ENCODE data around the gene HNRNPA3.
A peak's percentile ranks its signal among the peaks of the same experiment; 100 is the strongest.
"Not testable (repeated sequence)": the region's sequence is repeated elsewhere in the genome, so short reads cannot be mapped to it uniquely, and the experiment has no call there.

Gene HNRNPA3

DNA sequence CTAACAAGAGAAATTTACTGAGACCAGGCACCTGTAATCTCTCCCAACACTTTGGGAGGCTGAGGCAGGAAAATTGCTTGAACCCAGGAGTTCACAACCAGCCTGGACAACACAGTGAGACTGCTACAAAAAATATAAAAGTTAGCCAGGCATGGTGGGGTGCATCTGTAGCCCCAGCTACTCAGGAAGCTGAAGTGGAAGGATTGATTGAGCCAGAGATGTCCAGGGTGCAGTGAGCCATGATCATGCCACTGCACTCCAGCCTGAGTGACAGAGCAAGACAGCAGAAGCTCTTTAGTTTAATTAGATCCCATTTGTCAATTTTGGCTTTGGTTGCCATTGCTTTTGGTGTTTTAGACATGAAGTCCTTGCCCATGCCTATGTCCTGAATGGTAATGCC, 32.9 kb upstream of the HNRNPA3 start:
- H3K27ac Mint-ChIP-seq; H3K4me3 Mint-ChIP-seq; H3K36me3 Mint-ChIP-seq; ATAC-seq (ENCODE audit: low read depth); DNase-seq (ENCODE audit: low spot score in 2 of 2); H3K4me1 Mint-ChIP-seq; H3K9me3 Mint-ChIP-seq; H3K27me3 Mint-ChIP-seq: not testable (repeated sequence)

DNA sequence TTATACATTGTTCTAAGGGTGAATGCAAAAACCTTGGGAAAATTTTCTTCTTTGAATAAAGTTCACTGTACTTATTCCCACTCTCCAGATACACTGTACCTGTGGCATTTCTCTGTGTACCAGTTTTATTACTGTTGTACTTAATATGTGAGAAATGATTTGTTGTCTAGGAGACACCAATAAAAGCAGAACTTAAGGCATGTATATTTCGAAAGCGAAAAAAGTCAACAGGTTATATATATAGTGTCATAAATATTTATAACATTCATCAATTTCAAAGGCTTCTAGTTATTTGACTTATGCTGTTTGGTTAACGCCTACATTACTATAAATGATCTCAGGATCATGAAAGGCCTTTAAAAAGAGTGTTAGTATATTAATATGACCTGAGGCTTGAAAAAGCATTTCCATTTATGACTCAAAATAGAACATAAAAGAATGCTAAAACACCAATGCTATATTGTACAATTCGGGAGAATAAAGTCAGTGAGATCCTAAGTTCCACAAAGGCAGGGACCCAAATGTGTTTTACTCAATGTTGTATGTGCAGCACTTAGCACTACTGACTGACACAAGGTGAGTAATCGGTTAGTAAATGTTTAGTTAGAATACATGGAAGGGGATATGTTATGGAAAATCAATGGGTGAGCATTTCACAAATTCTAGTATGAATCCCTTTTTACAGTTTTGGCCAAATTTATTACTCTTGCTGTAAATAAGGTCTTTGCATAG, 32.2 kb upstream of the HNRNPA3 start:
- no peaks in the 10 kb centered on the region for H3K9me3 Mint-ChIP-seq
- DNase-seq (ENCODE audit: low spot score in 2 of 2) = no peak
- H3K4me3 Mint-ChIP-seq = no peak overlapping the region
- no peak for ATAC-seq (ENCODE audit: low read depth)
- H3K4me1 Mint-ChIP-seq = no peaks in the 10 kb centered on the region
- no peaks in the 10 kb centered on the region for H3K36me3 Mint-ChIP-seq
- H3K27me3 Mint-ChIP-seq = peaks cover 3% of the 10 kb centered on the region
- no peak overlapping the region for H3K27ac Mint-ChIP-seq

DNA sequence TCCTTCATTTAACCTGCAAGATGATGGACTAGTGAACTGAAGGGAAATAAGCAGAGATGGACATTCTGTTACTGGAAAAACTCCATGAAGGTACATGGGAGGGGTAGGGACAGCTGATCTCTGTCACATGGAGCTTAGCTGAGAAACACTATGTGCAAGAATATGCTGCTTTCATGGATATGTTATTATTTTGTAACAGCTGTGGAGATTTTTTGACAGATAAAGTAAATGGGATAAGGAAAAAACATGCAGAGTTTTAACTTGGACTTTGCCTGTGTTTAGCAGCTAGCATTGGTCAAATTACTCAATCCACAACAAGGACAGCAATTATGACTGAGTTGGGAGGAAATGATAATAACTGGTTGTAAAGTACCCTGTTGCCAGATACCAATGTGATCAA, 28.7 kb upstream of the HNRNPA3 start:
- H3K4me3 Mint-ChIP-seq = no peak overlapping the region

DNA sequence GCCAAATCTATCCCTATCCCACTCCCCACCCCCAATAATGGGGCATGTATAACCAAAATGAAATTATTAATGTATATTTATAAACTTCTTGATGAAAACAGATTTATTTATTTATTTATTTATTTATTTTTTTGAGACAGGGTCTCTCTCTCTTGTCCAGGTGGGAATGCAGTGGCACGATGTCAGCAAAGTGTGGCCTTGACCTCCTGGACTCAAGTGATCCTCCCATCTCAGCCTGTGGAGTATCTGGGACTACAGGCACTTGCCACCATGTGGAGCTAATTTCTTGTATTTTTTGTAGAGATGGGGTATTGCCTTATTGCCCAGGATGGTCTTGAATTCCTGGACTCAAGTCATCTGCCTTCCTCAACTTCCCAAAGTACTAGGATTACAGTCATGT, 28.0 kb upstream of the HNRNPA3 start:
- H3K36me3 Mint-ChIP-seq = no peaks in the 10 kb centered on the region
- ATAC-seq (ENCODE audit: low read depth) = no peak

More for the DNA sequence above, 28.7 kb upstream of the HNRNPA3 start:
- no peak for DNase-seq (ENCODE audit: low spot score in 2 of 2)
- Mint-ChIP-seq H3K36me3 (no peaks in the 10 kb centered on the region), H3K27ac (no peak overlapping the region), H3K27me3 (peaks cover 3% of the 10 kb centered on the region), H3K9me3 (no peaks in the 10 kb centered on the region), H3K4me1 (no peaks in the 10 kb centered on the region)
- no peak for ATAC-seq (ENCODE audit: low read depth)

DNA sequence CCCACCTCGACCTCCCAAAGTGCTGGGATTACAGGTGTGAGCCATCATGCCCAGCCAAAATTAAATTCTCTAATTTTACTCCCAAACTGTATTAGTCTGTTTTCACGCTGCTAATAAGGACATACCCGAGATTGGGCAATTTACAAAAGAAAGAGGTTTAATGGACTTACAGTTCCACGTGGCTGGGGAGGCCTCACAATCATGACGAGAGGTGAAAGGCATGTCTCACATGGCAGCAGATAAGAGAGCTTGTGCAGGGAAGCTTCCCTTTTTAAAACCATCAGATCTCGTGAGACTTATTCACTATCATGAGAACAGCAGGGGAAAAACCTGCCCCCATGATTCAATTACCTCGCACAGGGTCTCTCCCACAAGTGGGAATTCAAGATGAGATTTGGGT, 26.6 kb upstream of the HNRNPA3 start:
- not testable (repeated sequence) for H3K27ac Mint-ChIP-seq; H3K4me1 Mint-ChIP-seq; H3K36me3 Mint-ChIP-seq; ATAC-seq (ENCODE audit: low read depth); H3K27me3 Mint-ChIP-seq; H3K9me3 Mint-ChIP-seq; H3K4me3 Mint-ChIP-seq; DNase-seq (ENCODE audit: low spot score in 2 of 2)

More for the DNA sequence above, 28.0 kb upstream of the HNRNPA3 start:
- H3K27ac Mint-ChIP-seq = no peak overlapping the region
- no peak overlapping the region for H3K4me3 Mint-ChIP-seq
- no peaks in the 10 kb centered on the region for H3K9me3 Mint-ChIP-seq
- DNase-seq (ENCODE audit: low spot score in 2 of 2) = no peak
- peaks cover 3% of the 10 kb centered on the region for H3K27me3 Mint-ChIP-seq
- no peaks in the 10 kb centered on the region for H3K4me1 Mint-ChIP-seq

DNA sequence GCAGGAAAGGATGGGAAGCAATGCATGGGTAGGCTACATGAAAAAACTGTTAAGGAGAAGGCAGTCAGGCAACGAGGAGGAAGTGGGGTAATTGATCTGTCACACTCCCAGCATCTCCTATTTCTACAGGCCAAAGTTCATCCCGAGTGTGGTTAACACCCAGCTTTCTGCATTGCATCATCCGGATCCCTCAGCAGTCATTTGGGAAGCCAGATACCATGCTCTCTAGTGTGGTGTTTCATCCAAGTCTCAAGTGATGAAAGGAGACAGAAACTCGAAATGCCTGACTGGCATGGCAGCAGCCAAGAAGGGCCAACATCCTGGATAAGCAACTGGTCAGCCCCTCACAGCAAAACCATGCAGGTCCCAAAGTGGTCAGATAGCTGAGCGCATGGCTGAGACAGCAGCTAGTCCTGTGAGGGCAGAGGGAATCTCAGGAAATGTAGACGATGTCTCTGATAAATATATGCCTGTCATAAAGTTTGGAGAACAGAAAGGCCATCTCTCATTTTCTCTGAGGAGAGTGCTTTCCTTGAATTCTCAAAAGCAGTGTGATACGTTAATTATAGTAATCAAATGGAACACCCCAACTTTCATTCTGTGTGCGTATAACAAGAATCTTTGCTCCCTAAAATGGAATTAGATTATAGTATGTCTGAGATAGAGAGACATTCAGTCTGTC, 24.8 kb upstream of the HNRNPA3 start:
- Mint-ChIP-seq H3K27me3 (no peaks in the 10 kb centered on the region), H3K9me3 (no peaks in the 10 kb centered on the region), H3K36me3 (no peaks in the 10 kb centered on the region), H3K4me1 (no peaks in the 10 kb centered on the region), H3K4me3 (no peak overlapping the region), H3K27ac (no peak overlapping the region)
- no peak for ATAC-seq (ENCODE audit: low read depth)
- no peak for DNase-seq (ENCODE audit: low spot score in 2 of 2)

DNA sequence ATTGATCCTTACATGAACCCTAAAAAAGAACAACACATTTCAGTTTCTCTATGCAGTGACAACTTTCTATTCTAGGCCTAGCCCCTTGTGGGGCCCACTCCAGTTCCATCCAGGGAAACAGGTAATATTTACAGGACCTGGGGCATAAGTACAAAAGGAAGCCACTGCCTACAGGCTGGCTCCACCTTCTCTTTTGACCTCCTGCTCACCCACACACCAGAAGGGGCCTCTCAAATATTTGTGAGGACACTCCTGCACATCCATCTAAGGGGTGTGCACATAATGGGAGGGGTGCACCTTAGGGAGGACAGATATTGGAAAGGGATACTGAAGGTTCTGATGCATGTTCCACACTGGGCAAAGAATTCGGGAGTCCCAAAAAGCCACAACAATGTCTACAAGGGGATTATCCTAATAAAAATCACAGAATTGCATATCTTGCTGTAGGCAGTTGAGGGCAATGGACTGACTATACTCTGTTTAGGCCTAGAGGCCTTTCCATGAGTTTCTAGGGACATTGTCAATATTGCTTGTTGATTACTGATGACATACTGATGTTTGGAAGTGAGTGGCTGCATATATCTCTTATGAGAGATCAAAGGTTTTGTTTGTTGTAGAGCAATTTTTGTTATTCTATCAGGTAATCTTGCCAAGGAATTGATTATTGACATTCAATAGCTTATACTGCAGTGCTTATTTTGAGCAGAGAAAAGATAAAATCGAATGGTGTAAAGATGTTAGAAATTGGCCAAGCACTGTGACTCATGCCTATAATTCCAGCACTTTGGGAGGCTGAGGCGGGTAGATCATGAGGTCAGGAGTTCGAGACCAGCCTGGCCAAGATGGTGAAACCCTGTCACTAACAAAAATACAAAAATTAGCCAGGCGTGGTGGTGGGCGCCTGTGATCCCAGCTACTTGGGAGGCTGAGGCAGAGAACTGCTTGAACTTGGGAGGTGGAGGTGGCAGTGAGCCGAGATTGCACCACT, 23.8 kb upstream of the HNRNPA3 start:
- Mint-ChIP-seq H3K27ac (no peak overlapping the region), H3K27me3 (no peaks in the 10 kb centered on the region), H3K36me3 (no peaks in the 10 kb centered on the region), H3K9me3 (no peaks in the 10 kb centered on the region), H3K4me1 (no peaks in the 10 kb centered on the region), H3K4me3 (no peak overlapping the region)
- ATAC-seq (ENCODE audit: low read depth) = no peak
- no peak for DNase-seq (ENCODE audit: low spot score in 2 of 2)

DNA sequence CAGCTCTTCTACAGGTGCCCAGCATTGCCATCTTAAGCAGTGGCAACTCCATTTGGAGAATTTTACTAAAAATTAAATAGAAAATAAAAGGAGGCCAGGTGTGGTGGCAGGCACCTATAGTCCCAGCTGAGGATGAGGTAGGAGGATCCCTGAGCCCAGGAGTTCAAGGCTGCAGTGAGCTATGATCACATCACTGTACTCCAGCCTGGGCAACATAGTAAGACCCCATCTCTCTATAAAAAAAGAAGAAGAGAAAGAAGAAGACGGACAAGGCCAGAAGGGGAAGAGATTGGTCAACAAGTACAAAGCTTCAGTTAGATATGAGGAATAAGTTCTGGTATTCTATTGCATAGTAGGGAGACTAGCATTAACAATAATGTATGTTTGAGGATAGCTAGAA, 21.7 kb upstream of the HNRNPA3 start:
- Mint-ChIP-seq H3K27me3 (no peaks in the 10 kb centered on the region), H3K27ac (no peak overlapping the region), H3K36me3 (no peaks in the 10 kb centered on the region), H3K4me3 (no peak overlapping the region), H3K9me3 (no peaks in the 10 kb centered on the region), H3K4me1 (no peaks in the 10 kb centered on the region)
- DNase-seq (ENCODE audit: low spot score in 2 of 2) (no peak), ATAC-seq (ENCODE audit: low read depth) (no peak)

DNA sequence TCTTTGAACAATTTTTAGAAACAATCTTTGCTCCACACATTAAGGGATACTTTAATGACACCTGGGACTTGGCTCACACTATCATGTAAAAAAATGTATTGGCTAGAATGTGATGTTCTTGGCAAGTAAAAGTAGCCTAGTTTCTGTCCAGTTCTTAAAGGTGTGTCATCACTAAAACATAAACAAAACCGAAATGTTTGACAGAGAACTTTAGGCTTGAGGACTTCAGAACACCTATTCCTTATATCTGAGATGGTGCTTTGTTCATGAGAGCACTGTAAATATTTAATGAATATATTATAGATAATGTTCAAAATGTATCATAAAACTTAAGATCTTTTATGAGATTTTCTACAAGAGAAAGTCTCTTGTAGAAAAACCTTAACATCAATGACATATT, 19.8 kb upstream of the HNRNPA3 start:
- H3K27me3 Mint-ChIP-seq = no peaks in the 10 kb centered on the region
- ATAC-seq (ENCODE audit: low read depth) = no peak
- H3K4me1 Mint-ChIP-seq = no peaks in the 10 kb centered on the region

DNA sequence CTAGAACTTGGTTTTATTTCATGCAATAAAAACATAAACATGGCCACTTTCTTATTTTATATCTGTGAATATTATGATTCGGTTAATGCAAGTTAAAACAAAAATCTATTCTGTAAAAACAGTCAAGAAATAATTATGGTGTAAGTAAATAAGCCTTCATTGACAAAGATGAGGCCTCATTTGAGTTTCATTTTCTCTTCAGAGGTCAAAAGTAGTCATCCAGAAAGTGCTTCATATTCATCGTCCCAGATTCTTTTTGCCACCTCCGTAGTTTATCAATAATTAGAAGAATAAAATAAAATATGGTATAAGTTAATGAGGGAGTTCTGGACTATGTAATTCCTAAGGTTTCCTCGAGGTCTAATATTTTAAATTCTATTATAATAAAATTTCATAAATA, 19.4 kb upstream of the HNRNPA3 start:
- H3K27ac Mint-ChIP-seq = no peak overlapping the region
- no peaks in the 10 kb centered on the region for H3K4me1 Mint-ChIP-seq
- no peak overlapping the region for H3K4me3 Mint-ChIP-seq

More for the DNA sequence above, 19.8 kb upstream of the HNRNPA3 start:
- Mint-ChIP-seq H3K9me3 (no peaks in the 10 kb centered on the region), H3K36me3 (no peaks in the 10 kb centered on the region), H3K4me3 (no peak overlapping the region), H3K27ac (no peak overlapping the region)
- DNase-seq (ENCODE audit: low spot score in 2 of 2) = no peak

DNA sequence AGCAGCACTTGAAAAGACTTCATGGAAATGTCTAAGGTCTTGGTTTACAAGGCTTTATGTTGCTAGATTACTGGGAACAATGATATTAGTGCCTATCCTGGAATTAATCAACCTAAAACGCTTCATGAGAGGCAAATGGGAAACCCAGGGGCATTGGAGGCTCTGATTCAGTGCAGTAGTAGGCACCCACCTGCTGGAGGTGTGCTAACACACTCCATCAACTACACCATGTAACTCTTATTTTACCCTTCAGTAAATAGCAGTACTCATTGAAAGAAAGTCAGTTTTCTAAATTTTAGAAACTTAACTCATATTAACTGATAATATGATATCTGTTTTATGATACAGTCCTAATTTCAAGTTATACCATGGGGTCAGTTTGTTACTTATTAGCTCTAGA, 17.4 kb upstream of the HNRNPA3 start:
- Mint-ChIP-seq H3K27me3 (no peaks in the 10 kb centered on the region), H3K36me3 (no peaks in the 10 kb centered on the region), H3K27ac (no peak overlapping the region), H3K4me1 (no peaks in the 10 kb centered on the region), H3K4me3 (no peak overlapping the region), H3K9me3 (no peaks in the 10 kb centered on the region)
- DNase-seq (ENCODE audit: low spot score in 2 of 2) (no peak), ATAC-seq (ENCODE audit: low read depth) (peak; percentile 50)

More for the DNA sequence above, 19.4 kb upstream of the HNRNPA3 start:
- no peaks in the 10 kb centered on the region for H3K36me3 Mint-ChIP-seq
- ATAC-seq (ENCODE audit: low read depth) (no peak), DNase-seq (ENCODE audit: low spot score in 2 of 2) (no peak)
- H3K9me3 Mint-ChIP-seq = no peaks in the 10 kb centered on the region
- no peaks in the 10 kb centered on the region for H3K27me3 Mint-ChIP-seq

DNA sequence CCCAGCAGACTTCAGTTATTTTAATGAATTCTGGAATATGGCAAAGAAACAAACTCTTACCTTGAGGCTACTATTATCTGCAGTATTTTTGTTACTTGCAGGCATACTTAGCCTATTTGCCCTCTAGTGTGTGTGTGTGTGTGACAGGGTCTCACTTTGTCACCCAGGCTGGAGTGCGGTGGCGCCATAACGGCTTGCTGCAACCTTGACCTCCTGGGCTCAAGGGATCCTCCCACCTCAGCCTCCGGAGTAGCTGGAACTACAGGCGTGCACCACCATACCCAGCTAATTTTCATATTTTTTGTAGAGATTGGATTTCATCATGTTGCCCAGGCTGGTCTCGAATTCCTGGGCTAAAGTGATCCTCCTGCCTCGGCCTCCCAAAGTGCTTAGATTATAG, 12.2 kb upstream of the HNRNPA3 start:
- H3K4me3 Mint-ChIP-seq; H3K9me3 Mint-ChIP-seq; DNase-seq (ENCODE audit: low spot score in 2 of 2); H3K27ac Mint-ChIP-seq; H3K36me3 Mint-ChIP-seq; H3K27me3 Mint-ChIP-seq; H3K4me1 Mint-ChIP-seq; ATAC-seq (ENCODE audit: low read depth): not testable (repeated sequence)

DNA sequence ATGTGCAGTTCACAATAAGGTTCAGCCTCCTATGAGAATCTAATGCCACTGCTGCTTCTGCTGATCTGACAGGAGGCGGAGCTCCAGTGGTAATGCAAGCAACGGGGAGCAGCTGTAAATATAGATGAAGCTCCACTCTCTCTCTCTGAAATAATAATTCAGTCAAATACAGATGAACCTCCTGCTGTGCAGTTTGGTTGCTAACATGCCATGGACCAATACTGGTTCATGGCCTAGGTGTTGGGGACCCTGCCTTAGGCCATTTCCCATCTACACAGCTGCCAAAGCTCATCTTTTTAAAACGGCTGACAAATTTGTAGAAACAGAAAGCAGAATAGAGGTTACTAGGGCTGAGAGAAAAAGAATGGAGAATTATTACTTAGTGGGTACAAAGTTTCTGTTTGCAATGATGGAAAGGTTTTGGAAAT, 10.7 kb upstream of the HNRNPA3 start:
- Mint-ChIP-seq H3K9me3 (no peaks in the 10 kb centered on the region), H3K4me3 (no peak overlapping the region), H3K4me1 (peaks cover 3% of the 10 kb centered on the region), H3K27me3 (no peaks in the 10 kb centered on the region), H3K36me3 (no peaks in the 10 kb centered on the region), H3K27ac (no peak overlapping the region)
- ATAC-seq (ENCODE audit: low read depth) (no peak), DNase-seq (ENCODE audit: low spot score in 2 of 2) (no peak)

DNA sequence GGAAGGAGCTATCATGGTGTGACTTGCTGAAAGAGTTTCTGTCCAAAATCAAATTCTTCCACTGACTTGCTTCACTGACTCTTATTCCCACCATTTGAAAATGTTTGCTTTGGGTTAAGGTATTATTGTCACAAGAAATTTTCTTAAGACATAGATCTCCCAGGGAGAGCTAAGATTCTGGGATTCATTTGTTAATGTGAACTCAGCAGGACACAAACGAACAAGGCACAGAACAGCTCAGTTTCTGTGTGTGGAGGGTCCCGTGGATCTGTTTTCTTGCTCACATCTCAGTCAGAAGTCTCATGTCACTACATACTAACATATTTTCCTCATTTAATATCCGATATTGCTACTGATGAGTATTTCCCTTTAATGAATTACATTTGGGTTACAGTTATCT, 8.2 kb upstream of the HNRNPA3 start:
- ATAC-seq (ENCODE audit: low read depth) (no peak), DNase-seq (ENCODE audit: low spot score in 2 of 2) (no peak)
- peaks cover 3% of the 10 kb centered on the region for H3K4me1 Mint-ChIP-seq
- no peaks in the 10 kb centered on the region for H3K27me3 Mint-ChIP-seq
- H3K27ac Mint-ChIP-seq = no peak overlapping the region
- H3K9me3 Mint-ChIP-seq = no peaks in the 10 kb centered on the region
- H3K4me3 Mint-ChIP-seq = no peak overlapping the region
- H3K36me3 Mint-ChIP-seq = no peaks in the 10 kb centered on the region
